Skeletal muscle tissue (tissue), 4 donors: ENCODE data around the gene ING5. TPM values are rescaled to one million over a fixed set of nuclear protein-coding genes. Genes with fewer than 3 reads are reported as not detected.
"Not testable (repeated sequence)": the region's sequence is repeated elsewhere in the genome, so short reads cannot be mapped to it uniquely, and the experiment has no call there.

Experiments used
- H3K27ac ChIP-seq: one replicate; pipeline ENCODE4 v1.7.0; 2013; ENCODE audit warnings: mild to moderate bottlenecking, low read depth, low read length, inconsistent platforms
- H3K27me3 ChIP-seq, 3 donors: one replicate each; pipeline ENCODE4 v1.7.0; 2013; ENCODE audit warnings: low read length in 3 of 3; ENCODE audit not compliant: control insufficient read depth in 3 of 3, insufficient read depth in 3 of 3
- H3K36me3 ChIP-seq, 3 donors: one replicate each; pipeline ENCODE4 v1.7.0; 2013; ENCODE audit warnings: low read length in 3 of 3; ENCODE audit not compliant: control insufficient read depth in 3 of 3, insufficient read depth in 3 of 3
- H3K4me1 ChIP-seq, 3 donors: one replicate each; pipeline ENCODE4 v1.7.0; 2013; ENCODE audit warnings: low read length in 3 of 3, mild to moderate bottlenecking in 3 of 3; ENCODE audit not compliant: control insufficient read depth in 3 of 3, insufficient read depth in 3 of 3
- H3K4me3 ChIP-seq, 3 donors: one replicate each; pipeline ENCODE4 v1.7.0; 2013; ENCODE audit warnings: low read length in 3 of 3
- H3K9ac ChIP-seq, 3 donors: one replicate each; pipeline ENCODE4 v1.7.0; 2013; ENCODE audit warnings: low read length in 3 of 3, mild to moderate bottlenecking in 3 of 3, moderate library complexity in 2 of 3, low read depth in 1 of 3
- H3K9me3 ChIP-seq, 3 donors: one replicate each; pipeline ENCODE4 v1.7.0; 2013; ENCODE audit warnings: low read length in 3 of 3; ENCODE audit not compliant: control insufficient read depth in 3 of 3
- total RNA-seq: library from RNA; depleted of rRNA; stranded (reverse); fragments of >200 nt; gene quantifications from one replicate; pipeline ENCODE4 v1.2.3, GENCODE V29; 2014
- donor health status: Osteomylitis.

Gene ING5
- total RNA-seq, 1 donor from 2014 or later: 16.7 TPM

GRCh38 chr2:241734467-241735208, 32.8 kb downstream of the ING5 start, which contains the start of gene D2HGDH:
Gene D2HGDH (plus strand): TSS chr2:241734630. CDS start chr2:241735225, 595 bp downstream.
- H3K27me3 ChIP-seq: no peaks in the 10 kb centered on the region
- no peaks in the 10 kb centered on the region for H3K9me3 ChIP-seq
- H3K9ac ChIP-seq: peak within 1 kb of the TSS; percentile 79 to 90 (median 81)
- peak within 1 kb of the TSS; percentile 79 to 92 (median 88) for H3K4me3 ChIP-seq
- peaks cover 4 to 16% (median 13%) of the 10 kb centered on the region in 3 donors for H3K4me1 ChIP-seq
- H3K27ac ChIP-seq: peak within 1 kb of the TSS; percentile 74
- H3K36me3 ChIP-seq: peaks cover 0 to 14% (median 7%) of the 10 kb centered on the region in 3 donors

- H3K9ac ChIP-seq: no peak overlapping the region
- H3K4me1 ChIP-seq: peaks cover 4 to 20% (median 13%) of the 10 kb centered on the region in 3 donors
- no peaks in the 10 kb centered on the region for H3K27me3 ChIP-seq
- H3K36me3 ChIP-seq: peaks cover under 1 to 14% (median 7%) of the 10 kb centered on the region in 3 donors
- no peak overlapping the region for H3K4me3 ChIP-seq
- no peak overlapping the region for H3K27ac ChIP-seq
- no peaks in the 10 kb centered on the region for H3K9me3 ChIP-seq
These were observed 34.3 kb downstream of the ING5 start for GRCh38 chr2:241736111-241736510.

DNA sequence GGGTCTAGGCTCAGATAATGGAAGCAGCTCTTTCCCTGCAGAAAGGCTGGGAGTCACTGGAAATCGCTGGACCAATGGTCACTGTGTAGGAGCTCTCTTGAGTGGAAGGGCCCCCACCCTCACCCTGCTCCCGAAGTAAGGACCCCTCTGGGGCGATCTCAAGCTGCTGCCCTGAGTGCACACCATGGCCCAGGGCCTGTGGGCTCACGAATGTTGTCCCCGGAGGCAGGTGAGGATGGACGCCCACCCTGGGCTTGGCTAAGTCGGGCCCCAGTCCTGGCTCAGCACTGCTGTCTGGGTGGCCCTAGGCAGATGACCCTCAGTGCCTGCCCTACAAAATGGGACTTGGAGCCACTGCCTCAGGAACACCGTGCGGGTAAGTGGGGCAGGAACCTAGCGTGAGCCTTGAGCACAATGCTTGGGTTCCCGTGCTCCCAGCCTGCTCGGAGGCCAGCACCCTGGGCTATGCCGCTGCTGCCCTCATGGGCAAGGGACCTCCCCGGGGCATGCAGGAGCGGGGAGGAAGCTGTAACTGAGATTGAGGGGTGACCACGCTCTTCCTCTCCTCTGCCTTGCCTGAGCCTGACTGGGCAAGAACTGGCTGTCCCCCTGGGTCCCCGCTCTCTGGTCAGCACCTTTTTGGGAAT, 36.3 kb downstream of the ING5 start:
- H3K9me3 ChIP-seq: no peaks in the 10 kb centered on the region
- H3K9ac ChIP-seq: peak overlapping the region in 1 of 3 donors; percentile 8
- peaks cover 6 to 17% (median 7%) of the 10 kb centered on the region in 3 donors for H3K36me3 ChIP-seq
- peaks cover 4 to 20% (median 13%) of the 10 kb centered on the region in 3 donors for H3K4me1 ChIP-seq
- H3K27me3 ChIP-seq: no peaks in the 10 kb centered on the region
- H3K27ac ChIP-seq: no peak overlapping the region
- no peak overlapping the region for H3K4me3 ChIP-seq

GRCh38 chr2:241739177-241739576, 37.3 kb downstream of the ING5 start:
- H3K9me3 ChIP-seq: no peaks in the 10 kb centered on the region
- no peak overlapping the region for H3K9ac ChIP-seq
- no peaks in the 10 kb centered on the region for H3K27me3 ChIP-seq
- peaks cover 12 to 24% (median 16%) of the 10 kb centered on the region in 3 donors for H3K36me3 ChIP-seq
- H3K4me1 ChIP-seq: peaks cover 0 to 16% (median 9%) of the 10 kb centered on the region in 3 donors
- H3K4me3 ChIP-seq: no peak overlapping the region
- no peak overlapping the region for H3K27ac ChIP-seq

GRCh38 chr2:241739651-241740050, 37.8 kb downstream of the ING5 start:
- Histone ChIP-seq H3K9me3 (no peaks in the 10 kb centered on the region), H3K4me1 (peaks cover 0 to 16% (median 8%) of the 10 kb centered on the region in 3 donors), H3K27ac (no peak overlapping the region), H3K9ac (no peak overlapping the region), H3K4me3 (no peak overlapping the region), H3K36me3 (peaks cover 17 to 29% (median 21%) of the 10 kb centered on the region in 3 donors), H3K27me3 (no peaks in the 10 kb centered on the region)

DNA sequence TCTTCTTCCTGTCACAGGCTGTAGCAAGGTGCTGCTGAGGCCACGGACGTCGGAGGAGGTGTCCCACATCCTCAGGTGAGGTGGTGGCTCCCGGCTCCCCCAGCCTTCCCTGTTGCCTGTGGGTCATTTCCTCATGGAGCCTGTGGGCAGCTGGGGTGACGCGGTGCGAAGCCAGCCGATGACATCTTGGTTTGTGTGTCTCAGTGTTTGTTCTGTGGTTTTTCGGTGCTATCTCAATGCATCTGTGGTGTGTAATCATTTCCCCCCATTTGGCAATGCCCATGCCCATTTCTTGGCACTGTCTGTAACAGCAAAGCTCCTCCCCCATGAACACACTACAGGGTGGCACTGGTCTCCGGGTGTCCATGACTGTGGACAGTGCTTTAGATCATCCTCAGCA, 39.2 kb downstream of the ING5 start:
- no peak overlapping the region for H3K27ac ChIP-seq
- H3K36me3 ChIP-seq: peaks cover 28 to 42% (median 34%) of the 10 kb centered on the region in 3 donors
- no peak overlapping the region for H3K9ac ChIP-seq
- H3K4me1 ChIP-seq: peaks cover 0 to 4% (median 0%) of the 10 kb centered on the region in 3 donors
- H3K27me3 ChIP-seq: no peaks in the 10 kb centered on the region
- no peak overlapping the region for H3K4me3 ChIP-seq
- no peaks in the 10 kb centered on the region for H3K9me3 ChIP-seq

GRCh38 chr2:241742320-241742939, 40.6 kb downstream of the ING5 start:
- no peak overlapping the region for H3K27ac ChIP-seq
- H3K4me3 ChIP-seq: no peak overlapping the region
- no peak overlapping the region for H3K9ac ChIP-seq
- H3K9me3 ChIP-seq: no peaks in the 10 kb centered on the region
- H3K36me3 ChIP-seq: peaks cover 28 to 45% (median 35%) of the 10 kb centered on the region in 3 donors
- no peaks in the 10 kb centered on the region for H3K27me3 ChIP-seq
- peaks cover 0 to 4% (median 0%) of the 10 kb centered on the region in 3 donors for H3K4me1 ChIP-seq

DNA sequence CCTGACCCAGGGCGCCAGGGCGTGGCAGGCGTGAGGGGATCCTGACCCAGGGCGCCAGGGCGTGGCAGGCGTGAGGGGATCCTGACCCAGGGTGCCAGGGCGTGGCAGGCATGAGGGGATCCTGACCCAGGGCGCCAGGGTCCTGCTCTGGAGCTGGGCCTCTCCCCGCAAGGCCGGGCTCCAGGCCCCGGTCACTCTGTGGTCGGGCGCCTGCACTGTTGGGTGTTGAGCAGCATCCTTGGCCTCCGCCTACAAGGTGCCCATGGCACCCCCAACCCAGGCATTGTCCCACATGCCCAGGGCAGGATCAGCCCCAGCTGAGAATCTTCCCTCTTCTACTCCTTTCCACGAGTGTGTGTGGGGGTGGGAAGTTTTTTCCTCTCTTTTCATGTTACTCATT, 41.2 kb downstream of the ING5 start:
- H3K4me3 ChIP-seq, H3K4me1 ChIP-seq, H3K9ac ChIP-seq, H3K27me3 ChIP-seq, H3K27ac ChIP-seq, H3K9me3 ChIP-seq: not testable (repeated sequence)
- H3K36me3 ChIP-seq: peaks cover 30 to 48% (median 35%) of the 10 kb centered on the region in 3 donors

DNA sequence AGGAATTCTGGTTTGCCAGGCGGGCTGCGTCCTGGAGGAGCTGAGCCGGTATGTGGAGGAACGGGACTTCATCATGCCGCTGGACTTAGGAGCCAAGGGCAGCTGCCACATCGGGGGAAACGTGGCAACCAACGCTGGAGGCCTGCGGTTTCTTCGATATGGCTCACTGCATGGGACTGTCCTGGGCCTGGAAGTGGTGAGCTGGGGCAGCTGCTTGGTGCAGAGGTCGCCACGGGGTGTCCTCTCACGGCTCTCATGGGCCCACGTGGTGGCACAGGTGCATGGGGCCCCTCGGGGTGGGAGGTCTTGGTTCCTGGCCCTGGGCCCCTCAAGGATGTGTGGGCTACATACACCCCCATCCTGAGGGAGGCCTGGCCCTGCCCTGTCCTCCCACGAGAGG, 41.8 kb downstream of the ING5 start:
- H3K27me3 ChIP-seq: no peaks in the 10 kb centered on the region
- H3K9me3 ChIP-seq: no peaks in the 10 kb centered on the region
- H3K4me3 ChIP-seq: no peak overlapping the region
- no peak overlapping the region for H3K9ac ChIP-seq
- H3K27ac ChIP-seq: no peak overlapping the region
- H3K36me3 ChIP-seq: peaks cover 25 to 43% (median 35%) of the 10 kb centered on the region in 3 donors
- H3K4me1 ChIP-seq: peaks cover 0 to 4% (median 0%) of the 10 kb centered on the region in 3 donors
